8988T (cell line): ENCODE results near the gene RHOC.

Experiments used
- DNase-seq: peaks from one replicate; pipeline ENCODE4 v3.0.0; 2011

The RHOC gene

DNA sequence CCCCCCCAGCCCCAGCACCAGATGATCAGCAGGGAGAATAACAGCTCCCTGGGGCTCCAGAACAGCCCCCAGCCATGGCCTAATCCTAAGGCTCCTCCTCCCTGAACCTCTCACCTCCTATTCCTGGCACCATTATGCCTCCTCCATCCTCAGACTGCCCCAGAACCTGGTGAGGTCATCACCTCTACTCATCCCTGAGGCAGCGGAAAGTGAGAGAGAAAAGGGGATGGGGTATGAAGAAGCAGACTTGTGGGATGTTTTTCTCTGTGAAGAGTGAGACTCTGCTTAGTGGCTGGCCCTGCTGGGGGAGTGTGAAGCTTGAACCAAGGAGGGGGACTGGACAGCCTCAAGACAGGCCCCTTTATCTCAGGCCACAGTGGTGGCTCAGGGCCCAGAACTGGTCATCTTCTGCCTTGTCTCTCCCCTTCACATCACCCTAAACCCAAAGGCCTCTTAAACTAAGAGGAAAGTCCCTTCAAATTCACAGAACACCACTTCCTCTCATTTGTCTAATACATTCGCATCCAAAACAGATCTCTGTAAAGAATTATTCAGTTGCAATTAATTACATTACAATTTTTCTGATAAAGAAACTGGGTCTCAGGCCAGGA lies 10.4 kb upstream of the RHOC start:
- DNase-seq = no peak

DNA sequence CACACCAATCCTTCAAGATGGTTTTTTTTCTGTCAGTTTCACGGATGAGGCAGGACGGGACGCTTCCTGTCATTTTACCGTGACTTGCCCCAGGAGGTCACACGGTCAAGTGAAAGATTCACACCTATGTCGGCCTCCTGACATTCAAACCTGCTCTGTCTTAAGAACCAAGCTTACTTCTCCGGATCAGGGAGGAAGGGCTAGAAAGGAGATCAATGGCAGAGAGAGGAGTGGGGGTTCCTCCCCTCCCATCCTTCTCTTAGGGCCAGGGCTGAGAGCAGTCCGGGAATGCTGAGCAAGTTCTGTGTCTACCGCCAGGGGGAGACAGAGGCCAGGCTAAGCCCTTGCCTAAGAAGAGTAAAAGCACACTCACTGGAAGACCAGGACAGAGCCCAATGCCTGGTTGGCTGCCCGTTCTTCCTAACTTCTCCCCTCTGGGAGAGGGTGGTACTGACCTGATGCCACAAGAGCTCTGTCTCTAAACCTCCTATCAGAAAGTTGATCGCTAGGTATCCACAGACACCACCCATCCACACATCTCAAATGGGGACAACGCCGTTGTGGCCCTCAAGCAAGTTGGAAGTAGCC lies 9.3 kb upstream of the RHOC start:
- DNase-seq = peak; percentile 88

DNA sequence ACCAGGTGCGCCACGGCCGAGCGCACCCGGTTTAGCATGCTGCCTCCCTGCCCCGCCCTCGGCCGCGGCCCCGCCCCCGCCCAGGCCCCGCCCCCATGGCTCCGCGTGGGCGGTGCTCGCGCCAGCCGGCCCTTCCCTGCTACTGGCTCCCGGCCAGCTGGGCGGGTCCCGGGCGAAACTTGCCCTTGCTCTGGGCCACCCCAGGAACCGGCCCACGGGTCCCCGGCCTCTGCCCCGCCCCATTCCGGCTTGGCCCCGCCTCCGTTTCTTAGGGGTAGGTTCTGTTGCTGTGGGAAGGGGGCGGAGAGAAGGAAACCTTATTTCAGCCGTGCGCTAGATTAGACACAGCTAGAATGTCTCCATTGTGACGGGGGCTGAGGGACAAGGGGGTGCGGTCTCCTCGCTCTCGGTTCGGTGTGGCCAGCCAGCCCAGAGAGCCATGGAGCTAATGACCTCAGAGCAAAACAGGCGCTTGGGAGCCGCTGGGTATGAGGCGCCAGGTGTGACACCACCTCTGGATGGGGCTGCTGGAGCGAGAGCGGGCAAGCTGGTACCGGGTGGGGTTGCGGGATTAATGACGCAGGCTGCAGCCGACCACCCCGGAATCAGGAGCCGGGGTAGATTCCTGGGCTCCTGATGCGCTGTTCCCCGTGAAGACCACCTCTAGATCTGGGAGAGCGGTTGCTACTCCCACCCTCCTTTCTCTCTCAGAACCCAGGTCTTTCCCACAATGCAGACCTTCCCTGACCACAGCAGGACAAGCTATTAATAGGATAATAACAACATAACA lies 8.5 kb upstream of the RHOC start, which contains the start of gene PPM1J:
TSS of gene PPM1J (minus strand) at position 69 of the 790 bp plus-strand sequence. CDS start at position 38, 31 bp downstream.
- peak; percentile 92 for DNase-seq

DNA sequence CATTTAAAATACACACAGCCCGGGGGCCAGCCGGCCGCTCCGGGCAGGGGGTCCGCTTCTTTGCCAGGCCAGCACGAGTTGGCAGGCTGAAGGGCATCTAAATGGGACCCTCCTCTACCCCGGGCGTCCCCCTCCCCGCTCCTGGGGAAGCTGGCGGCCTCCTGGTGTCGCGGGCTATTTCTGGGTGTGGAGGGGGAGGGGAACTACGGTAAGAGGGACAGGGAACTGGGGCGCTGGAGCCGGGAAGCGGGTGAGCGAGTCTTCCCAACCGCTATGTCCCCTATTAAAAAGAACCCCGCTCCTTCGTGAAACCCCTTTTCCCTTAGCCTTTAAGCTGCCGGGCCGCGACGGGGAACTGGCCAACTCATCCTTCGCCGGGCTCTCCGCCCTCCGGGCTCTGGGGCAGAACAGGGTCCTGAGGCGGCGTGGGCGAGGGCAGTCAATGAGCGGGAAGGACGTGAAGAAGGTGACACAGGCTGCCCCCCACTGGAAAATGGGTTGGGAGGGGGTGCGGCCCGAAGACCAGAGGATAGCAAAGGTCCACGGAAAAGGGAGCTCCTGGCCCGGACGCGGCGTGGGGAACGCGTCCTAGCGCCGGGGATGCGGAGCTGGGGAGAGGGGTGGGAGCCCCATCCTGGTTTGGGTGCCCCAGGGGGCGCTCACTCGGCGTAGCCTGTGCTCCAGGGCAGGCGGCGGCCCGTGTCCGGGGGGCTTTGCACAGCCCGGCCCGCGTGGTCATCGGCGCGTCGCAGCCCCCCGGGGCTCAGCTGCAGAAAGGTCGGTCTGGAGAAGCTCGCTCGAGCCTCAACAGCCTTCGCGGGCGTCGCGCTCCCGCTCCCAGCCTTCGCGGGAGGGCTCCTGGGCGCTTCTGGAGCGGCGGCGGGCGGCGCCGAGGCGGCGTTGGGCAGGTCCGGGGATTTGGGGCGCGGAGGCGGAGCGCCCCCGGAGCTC lies 7.7 kb upstream of the RHOC start:
- no peak for DNase-seq

DNA sequence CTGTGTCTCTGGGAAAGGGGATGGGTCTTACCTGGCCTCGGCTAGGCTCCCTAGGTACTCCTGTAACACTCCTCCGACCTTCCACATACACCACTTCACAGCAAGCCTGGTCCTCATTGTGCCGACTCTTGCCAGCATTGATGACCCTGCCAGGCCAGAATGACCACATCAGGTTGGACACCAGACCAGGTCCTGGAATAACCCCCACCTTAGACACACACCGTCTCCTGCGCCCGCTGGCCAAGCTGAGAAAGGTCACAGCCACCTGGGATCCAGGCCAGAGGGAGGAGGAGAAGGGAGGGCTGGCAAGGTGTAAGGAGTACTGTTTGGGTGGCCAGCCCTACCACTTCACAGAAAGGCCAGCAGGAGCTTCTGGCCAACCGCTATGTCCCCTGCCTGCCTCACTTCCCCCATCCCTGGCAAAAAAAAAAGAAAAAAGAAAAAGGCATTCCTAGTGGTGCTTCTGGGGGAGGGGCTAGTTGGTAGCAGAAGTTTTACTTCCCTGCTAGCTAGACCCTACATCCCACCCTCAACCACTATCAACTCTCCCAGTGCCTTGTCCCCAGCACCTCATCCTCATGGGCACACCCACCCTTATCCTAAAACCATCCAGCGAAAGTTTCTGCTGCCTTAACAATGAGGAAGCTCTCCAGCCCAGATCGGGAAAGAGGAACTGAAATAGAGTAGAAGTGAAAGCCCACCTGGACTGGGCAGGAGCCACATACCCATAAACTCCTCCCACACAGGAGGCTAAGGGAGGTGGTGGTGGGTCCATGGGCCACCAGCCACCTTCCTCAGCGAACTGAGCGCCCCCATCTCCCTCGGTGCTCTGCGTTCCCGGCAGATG lies 6.8 kb upstream of the RHOC start:
- DNase-seq = no peak

DNA sequence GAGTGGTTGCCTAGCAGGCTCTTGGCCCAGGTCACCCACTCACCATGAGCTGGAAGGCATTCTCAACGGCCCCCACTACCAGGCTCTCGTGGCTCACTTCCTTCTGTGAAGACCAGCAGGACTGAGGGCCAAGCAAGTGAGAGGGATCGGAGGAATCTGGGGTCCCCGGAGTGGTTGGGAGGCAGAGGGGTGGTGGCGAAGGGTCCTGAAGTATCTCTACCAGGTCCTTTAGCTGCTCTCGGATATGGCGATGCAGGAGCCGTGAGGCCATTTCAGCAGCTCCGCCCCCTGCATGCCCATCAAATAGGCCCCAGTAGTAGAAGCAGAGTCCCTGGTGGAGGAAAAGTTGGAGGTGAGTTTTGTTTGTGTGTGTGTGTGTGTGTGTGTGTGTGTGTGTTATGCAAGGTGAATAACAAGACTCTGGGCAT lies 5.8 kb upstream of the RHOC start:
- no peak for DNase-seq

DNA sequence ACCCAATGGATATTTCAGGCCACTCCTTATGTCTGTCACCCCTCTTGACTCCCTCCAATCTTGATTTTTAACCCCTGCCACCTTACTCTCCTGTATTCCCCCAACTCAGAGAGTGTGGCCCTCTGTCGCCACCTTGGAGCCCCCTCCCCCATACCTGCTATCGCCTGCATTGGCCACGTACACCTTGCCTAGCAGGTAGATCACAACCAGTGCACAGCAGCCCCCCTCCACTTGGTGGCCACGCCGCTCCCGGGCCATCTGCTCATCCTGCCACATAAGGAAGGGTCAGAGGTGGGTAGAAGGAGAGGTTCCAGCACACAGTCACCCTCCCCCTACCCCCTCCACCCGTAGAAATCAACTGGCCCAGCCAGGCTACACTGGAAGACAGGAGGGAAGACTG lies 5.3 kb upstream of the RHOC start:
- no peak for DNase-seq

DNA sequence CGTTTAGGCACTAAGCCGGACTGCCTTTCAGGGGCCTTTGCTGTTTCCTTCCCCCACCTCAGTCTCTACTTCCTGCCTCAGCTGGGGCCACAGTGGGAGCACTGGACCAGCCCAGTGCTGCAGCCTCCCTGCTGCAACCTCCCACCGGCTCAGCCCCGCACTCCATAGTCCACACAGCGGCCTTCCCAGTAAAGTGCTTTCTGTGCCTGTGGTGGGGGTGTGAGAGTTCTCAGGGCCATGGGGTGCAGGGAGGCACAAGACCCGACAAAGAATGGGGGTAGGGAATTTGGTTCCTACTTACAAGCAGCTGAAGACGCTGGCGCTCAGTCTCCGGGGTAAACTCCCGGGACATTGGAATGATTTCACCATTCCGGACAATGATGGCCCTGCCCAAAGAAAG lies 4.7 kb upstream of the RHOC start:
- no peak for DNase-seq

DNA sequence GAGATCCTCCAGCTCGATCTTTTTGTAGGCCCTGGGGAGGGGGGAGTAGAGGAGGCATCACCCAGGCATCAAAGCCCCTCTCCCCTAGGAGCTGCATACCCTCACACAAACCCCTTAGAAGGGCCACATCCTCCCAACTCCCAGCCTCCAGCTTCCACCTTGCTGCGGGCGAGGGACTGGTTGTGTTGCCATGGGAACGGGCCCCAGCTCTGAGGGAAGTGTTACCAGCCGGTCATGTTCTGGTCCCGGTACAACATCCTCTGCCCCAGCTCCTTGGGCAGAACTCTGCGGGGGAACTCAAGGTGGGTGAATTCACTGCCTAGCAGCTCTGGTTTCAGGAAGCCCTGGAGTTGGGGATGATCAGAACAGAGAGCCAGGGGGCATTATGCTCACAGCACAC lies 4.1 kb upstream of the RHOC start:
- no peak for DNase-seq

DNA sequence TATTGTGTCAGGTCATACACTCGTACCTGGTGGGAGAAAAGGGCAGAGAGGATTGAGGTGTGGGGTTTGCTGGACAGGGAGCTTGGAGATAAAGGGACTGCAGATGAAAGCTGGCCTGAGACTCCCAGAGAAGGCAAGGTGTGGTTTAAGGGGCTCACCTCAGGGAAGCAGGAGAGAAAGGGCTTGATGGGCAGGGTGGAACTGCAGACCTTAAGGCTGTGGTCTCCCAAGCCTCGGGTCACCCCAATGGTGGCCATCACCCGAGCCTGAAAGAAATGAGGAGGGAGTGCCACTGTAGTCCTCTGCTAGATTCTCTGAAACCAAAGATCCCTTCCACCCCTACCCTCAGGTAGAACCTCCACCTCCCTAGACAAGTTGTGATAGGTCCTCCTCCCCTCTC lies 3.7 kb upstream of the RHOC start:
- DNase-seq = no peak

DNA sequence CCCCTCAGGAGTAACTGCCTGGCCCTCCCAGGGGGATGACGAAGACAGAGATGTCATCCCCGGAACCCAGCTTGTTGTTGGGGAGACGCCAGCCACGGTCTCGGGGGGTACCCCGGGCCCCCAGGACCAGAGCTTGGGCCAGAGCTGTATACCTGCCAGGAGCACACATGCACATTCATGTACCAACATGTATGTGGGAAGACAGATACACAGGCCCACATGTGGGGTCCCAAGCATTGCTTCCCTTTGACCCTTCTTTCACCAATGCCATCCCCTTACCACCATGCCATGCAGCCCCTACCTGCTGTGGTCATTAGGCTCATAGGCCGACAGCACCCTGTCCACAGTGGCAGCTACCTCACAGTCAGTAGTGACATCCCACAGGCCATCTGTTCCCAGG lies 3.2 kb upstream of the RHOC start:
- DNase-seq = no peak

DNA sequence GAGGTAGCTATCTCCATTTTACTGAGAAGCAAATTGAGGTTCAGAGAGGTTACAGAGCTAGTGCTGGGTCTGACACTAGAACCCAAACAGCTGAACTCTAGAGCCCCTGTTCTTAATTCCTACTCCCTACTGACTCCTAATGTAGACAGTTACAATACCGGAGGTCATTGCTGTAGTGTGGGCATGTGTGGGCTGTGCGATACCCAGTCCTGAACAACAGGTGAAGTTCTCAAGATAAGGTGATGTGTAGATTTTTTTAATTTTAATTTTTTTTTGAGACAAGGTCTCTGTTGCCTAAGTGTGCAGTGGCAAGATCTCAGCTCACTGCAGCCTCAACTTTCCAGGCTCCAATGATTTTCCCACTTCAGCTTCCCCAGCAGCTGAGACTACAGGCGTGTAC lies 1.6 kb upstream of the RHOC start:
- DNase-seq = no peak

DNA sequence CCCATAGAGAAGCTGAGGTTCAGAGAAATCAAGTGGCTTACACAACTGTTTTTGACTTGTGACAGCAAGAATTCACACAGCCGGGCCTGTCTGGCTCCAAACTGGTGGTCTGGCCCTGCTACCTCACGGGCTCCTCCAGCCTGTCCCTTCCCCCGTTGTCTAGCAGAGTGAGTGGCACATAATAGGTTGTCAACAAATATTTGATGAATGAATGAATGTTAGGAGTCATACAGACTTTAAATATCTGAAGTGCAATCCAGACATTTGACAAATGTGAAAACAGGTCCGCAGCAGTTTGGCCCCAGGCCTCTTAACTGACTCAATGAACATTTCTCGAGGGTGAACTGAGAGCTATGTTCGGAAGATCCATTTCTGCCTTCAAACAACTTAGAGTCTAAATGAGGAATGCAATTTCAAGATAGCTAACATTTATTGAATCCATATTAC lies 1.1 kb upstream of the RHOC start:
- no peak for DNase-seq

DNA sequence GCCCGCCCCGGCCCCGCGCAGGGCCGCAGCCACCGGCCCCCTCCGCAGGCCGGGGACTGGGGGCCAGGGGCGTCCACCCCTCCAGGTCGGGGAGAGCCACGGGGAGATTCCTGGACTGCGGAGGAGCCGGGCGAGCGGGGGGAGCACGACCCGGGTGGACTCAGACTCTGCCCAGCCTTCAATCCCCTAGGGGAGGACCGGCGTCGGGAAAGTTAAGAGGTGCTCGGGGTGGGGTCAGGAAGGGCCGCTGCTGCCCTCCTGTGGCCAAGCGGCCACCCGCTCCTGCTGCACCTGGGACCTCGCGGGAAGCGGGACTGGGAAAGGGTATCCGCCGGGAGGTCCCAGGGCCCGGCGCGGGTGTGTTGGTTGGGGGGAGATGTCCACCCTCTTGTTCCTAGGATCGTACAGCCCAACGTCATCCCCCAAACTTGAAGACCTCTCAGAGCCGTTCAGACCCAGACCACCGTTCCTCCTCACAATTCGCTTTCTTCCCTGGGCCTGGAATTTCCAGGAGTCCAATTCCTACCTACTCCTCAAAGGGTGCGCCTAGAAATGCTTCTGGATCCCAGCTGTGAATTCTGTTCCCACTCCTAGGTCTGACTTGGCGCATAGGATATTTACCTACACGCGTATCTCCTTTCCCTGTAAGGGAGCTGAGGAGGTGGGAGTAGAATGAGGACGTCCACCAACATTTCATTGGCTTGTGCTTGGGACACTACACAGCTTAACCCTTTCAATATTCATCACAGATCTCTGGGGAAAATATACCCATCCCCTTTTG lies 484 bp upstream of the RHOC start:
- peak; percentile 91 for DNase-seq

DNA sequence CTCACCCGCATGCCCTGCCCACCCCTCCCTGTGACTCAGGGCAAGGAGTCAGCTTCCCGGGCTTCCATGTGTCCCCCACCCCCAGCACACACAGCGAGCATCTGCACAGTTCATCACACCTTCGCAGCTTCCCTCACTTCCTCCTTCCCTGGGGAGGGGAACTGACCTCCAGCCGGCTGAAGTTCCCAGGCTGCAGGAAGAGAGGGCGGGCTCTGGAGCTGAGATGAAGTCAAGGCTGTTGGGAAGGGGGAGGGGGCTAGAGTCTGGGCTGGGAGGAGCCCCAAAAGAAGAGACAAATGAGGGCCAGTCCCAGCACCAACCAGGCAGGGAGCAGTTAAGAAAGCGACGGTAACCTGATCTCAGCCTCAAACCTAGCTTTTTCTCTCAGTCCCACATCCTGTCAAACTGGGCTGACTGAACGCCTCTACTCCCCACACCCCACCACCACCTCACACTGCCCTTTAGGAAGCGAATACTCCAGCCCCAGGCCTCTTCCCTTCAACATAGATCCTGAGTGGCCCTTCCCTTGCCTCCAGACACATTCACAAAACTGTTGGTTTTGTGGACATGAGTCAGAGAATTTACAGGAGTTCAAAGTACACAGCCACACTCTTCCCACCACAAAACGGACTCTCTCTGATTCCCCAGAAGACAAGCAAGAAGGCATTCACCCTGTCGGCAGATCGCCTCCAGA lies 1.8 kb downstream of the RHOC start:
- DNase-seq = peak; percentile 82

DNA sequence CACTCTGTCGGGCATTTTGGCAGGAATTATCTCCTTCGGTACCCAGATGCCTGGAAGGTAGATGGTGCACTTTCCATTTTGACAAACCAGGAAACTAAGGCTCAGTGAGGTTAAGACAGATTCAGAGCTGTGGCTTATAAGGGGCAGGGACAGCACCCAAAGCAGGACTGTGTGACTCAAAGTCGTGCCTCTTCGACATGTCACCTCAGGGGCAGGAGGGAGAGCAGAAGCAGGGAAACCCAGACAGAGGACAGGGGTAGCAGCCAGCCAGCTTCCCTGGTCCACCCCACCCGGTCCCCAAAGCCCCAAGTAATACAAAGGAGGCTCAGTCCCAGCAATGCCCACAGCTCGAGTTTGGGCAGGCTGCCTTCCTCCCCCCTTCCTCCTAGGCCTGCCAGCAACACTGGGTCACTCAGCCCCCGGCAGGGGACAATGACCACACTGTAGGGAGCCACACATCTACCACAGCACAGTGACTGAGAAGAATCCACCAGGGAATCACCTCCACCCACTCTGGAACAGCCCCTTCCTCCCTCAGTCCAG lies 2.5 kb downstream of the RHOC start:
- DNase-seq = no peak

DNA sequence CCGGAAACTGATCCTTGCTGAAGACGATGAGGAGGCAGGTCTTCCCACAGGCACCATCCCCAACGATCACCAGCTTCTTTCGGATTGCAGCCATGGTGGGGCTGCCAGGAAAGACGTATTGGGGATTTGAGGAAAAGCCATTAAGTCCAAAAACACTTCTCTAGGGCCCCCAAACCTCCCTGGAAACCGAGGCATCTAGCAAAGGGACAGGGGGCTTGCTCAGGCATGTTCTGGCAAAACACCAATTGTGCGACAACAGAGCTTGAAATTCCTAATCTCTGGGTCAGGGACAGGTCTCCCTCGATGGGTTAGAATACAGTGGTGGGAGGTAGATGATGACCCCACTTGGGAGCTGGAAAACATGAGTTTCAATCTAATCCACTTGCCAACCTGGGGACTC lies 3.2 kb downstream of the RHOC start:
- DNase-seq = no peak

DNA sequence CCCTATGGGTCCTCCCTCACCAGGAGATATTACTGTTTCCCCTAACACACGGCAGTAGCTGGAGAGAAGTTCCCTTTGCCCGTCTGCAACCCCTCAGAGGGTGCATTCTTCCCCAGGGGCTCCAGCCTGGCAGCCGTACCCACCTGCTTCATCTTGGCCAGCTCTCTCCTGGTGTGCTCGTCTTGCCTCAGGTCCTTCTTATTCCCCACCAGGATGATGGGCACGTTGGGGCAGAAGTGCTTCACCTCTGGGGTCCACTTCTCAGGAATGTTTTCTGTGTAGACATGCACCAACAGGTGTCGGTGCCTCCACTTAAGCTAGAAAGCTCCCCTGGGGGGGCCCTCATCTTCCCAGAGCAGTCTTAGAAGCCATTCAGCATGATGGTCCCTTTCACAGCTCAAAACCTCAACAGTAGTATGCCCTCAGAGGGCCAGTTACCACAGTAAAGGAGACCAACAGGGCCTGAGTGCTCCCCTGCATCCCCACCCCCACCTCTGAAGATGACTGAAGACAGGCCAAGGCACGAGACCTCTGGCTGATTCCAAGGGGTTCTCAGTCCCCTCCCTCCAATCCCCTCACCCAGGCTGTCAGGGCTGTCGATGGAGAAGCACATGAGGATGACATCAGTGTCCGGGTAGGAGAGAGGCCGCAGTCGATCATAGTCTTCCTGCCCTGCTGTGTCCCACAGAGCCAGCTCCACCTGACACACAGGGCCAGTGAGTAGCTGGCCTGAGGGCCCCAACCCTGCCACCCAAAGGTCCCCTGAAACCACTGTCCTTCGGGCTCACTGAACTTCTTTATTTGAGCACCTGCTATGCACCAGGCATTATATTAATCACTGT lies 4.3 kb downstream of the RHOC start:
- no peak for DNase-seq

DNA sequence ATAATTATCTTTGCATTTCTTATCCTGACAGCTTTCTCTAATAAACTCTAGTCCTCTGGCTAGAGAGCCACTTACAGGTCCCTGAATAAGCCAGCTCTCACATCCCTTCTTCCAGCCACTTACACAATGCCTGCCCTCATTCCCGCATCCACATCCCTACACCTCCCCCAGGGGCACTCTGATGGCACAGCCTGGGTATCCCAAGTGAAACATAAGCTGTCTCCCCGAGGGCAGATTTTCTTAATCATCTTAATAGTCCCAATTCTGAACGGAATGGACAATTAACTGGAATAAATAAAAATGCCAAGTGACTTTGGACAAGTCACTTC lies 4.9 kb downstream of the RHOC start:
- DNase-seq = no peak
